ENCODE results near the gene C4orf33. TPM values are rescaled to one million over a fixed set of nuclear protein-coding genes. Genes with fewer than 3 reads are reported as not detected.

Gene C4orf33
- total RNA-seq, 2 experiments from 2014 or later = 11.8 to 18.6 TPM

DNA sequence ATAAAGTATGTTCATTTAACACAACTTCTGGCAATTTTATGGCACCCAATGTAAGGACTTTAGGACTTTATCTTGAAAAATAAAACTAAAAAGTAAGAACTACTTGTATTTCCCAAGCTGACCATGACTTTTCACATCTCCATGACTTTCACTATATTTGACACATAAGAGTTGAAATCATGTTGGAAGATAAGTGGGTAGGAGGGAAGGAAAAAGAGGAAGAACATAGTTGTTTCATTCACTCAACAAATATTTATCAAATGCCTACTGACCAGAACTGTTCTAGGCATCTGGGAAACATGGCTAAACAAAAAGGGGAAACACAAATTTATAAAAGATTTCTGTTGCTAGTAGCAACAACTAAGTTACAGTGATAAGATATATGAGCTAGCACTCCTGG lies 18.6 kb upstream of the C4orf33 start:
- H3K9me2 ChIP-seq (ENCODE audit: insufficient read depth, low read length) = no peaks in the 10 kb centered on the region
- BruUV-seq (replicated peaks) = no TSS peak
- H3K4me2 ChIP-seq (ENCODE audit: low read length) = no peak overlapping the region
- TF ChIP-seq EZH2phosphoT487 (IDR thresholded peaks at IDR 0.05; ENCODE audit: borderline replicate concordance, low read depth, low read length) = no peak
- TF ChIP-seq, protein P1, sequence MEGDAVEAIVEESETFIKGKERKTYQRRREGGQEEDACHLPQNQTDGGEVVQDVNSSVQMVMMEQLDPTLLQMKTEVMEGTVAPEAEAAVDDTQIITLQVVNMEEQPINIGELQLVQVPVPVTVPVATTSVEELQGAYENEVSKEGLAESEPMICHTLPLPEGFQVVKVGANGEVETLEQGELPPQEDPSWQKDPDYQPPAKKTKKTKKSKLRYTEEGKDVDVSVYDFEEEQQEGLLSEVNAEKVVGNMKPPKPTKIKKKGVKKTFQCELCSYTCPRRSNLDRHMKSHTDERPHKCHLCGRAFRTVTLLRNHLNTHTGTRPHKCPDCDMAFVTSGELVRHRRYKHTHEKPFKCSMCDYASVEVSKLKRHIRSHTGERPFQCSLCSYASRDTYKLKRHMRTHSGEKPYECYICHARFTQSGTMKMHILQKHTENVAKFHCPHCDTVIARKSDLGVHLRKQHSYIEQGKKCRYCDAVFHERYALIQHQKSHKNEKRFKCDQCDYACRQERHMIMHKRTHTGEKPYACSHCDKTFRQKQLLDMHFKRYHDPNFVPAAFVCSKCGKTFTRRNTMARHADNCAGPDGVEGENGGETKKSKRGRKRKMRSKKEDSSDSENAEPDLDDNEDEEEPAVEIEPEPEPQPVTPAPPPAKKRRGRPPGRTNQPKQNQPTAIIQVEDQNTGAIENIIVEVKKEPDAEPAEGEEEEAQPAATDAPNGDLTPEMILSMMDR (conservative IDR thresholded peaks at IDR 0.05; ENCODE audit: low read length) = no peak
- H3K4me3 ChIP-seq (ENCODE audit: low read depth, low read length, poor library complexity, severe bottlenecking) = no peak overlapping the region
- POLR2A ChIA-PET = interaction anchor here (0.5 to 2.5 kb wide), 8 partner anchors 13 to 275 kb away, joined by 3 to 9 read pairs (median 4); partner anchors contain the start of gene SCLT1
- CTCF ChIA-PET (ENCODE audit: unreplicated experiment) = no interaction called here
- peaks cover 25% of the 10 kb centered on the region; the same call in 1 of the 2 replicates for H3K9me3 ChIP-seq (ENCODE audit: low read length)
- no peaks in the 10 kb centered on the region for H4K20me1 ChIP-seq (ENCODE audit: insufficient read depth, low read length)
- no peak overlapping the region for H3K27ac ChIP-seq (ENCODE audit: low read depth, low read length, poor library complexity, severe bottlenecking)
- H3K36me3 ChIP-seq (ENCODE audit: insufficient read depth, low read length) = peaks cover 94% of the 10 kb centered on the region
- peaks cover 16% of the 10 kb centered on the region; the same call in 1 of the 2 replicates for H3K79me2 ChIP-seq (ENCODE audit: insufficient read depth, low read depth, low read length)
- no peak overlapping the region for H2AFZ ChIP-seq (ENCODE audit: low read length)
- no peak for DNase-seq (ENCODE audit: low spot score)
- no peaks in the 10 kb centered on the region for H3K4me1 ChIP-seq (ENCODE audit: insufficient read depth, low read length, poor library complexity, severe bottlenecking)
- intact Hi-C loops (cut with micrococcal nuclease; ENCODE audit: unreplicated experiment) = no loop called here

DNA sequence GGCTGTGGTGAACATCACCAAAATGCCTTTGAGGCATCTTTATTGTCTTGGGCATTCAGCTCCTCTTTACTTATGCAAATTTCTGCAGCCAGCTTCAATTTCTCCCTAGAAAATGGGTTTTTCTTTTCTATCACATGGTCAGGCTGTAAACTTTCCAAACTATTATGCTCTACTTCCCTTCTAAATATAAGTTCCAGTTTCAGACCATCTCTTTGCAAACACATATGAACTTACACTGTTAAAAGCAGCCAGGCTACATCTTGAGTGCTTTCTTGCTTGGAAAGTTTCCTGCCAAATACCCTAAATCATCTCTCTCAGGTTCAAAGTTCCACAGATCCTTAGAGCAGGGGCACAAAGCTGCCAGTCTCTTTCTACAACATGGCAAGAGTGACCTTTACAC lies 15.8 kb upstream of the C4orf33 start:
- Histone ChIP-seq H3K4me2 (ENCODE audit: low read length) (no peak overlapping the region), H4K20me1 (ENCODE audit: insufficient read depth, low read length) (no peaks in the 10 kb centered on the region), H3K4me1 (ENCODE audit: insufficient read depth, low read length, poor library complexity, severe bottlenecking) (no peaks in the 10 kb centered on the region), H2AFZ (ENCODE audit: low read length) (no peak overlapping the region), H3K79me2 (ENCODE audit: insufficient read depth, low read depth, low read length) (peaks cover 44% of the 10 kb centered on the region), H3K9me3 (ENCODE audit: low read length) (peaks cover 25% of the 10 kb centered on the region), H3K27ac (ENCODE audit: low read depth, low read length, poor library complexity, severe bottlenecking) (no peak overlapping the region), H3K9me2 (ENCODE audit: insufficient read depth, low read length) (no peaks in the 10 kb centered on the region), H3K36me3 (ENCODE audit: insufficient read depth, low read length) (peaks cover 92% of the 10 kb centered on the region), H3K4me3 (ENCODE audit: low read depth, low read length, poor library complexity, severe bottlenecking) (no peak overlapping the region)
- ChIA-PET CTCF (ENCODE audit: unreplicated experiment) (no interaction called here), POLR2A (no interaction called here)
- no peak for DNase-seq (ENCODE audit: low spot score)
- TF ChIP-seq EZH2phosphoT487 (IDR thresholded peaks at IDR 0.05; ENCODE audit: borderline replicate concordance, low read depth, low read length) = no peak
- TF ChIP-seq, protein P1 (conservative IDR thresholded peaks at IDR 0.05; ENCODE audit: low read length) = no peak
- intact Hi-C loops (cut with micrococcal nuclease; ENCODE audit: unreplicated experiment) = no loop called here
- no TSS peak for BruUV-seq (replicated peaks)

DNA sequence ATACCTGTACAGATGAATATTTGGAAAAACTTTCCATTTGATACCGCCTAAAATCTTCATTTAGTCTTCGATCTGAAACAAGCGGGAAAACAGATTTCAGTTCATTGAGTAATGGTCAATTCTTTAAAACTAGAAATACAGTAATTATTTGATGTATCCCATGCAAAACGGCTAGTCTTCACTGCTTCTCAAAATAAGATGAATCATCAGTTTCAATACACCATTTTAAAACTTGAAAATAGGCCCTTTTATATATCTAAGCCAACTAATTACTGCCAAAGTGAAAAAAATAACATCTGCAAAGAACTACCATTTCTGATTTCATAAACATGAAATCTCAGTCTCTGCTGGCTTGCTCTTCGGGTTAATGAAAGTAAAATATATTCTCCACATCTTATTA lies 13.7 kb upstream of the C4orf33 start:
- POLR2A ChIA-PET = interaction anchor here (0.6 to 2.2 kb wide), 3 partner anchors 11 to 780 kb away, joined by 3 to 10 read pairs (median 4); partner anchors contain the start of gene SCLT1
- peaks cover 61% of the 10 kb centered on the region for H3K79me2 ChIP-seq (ENCODE audit: insufficient read depth, low read depth, low read length)
- no TSS peak for BruUV-seq (replicated peaks)

More for the DNA sequence above, 13.7 kb upstream of the C4orf33 start:
- Histone ChIP-seq H3K9me2 (ENCODE audit: insufficient read depth, low read length) (no peaks in the 10 kb centered on the region), H3K27ac (ENCODE audit: low read depth, low read length, poor library complexity, severe bottlenecking) (no peak overlapping the region), H3K4me3 (ENCODE audit: low read depth, low read length, poor library complexity, severe bottlenecking) (no peak overlapping the region), H3K4me2 (ENCODE audit: low read length) (no peak overlapping the region), H3K4me1 (ENCODE audit: insufficient read depth, low read length, poor library complexity, severe bottlenecking) (no peaks in the 10 kb centered on the region), H2AFZ (ENCODE audit: low read length) (no peak overlapping the region), H3K9me3 (ENCODE audit: low read length) (peaks cover 32% of the 10 kb centered on the region), H3K36me3 (ENCODE audit: insufficient read depth, low read length) (peaks cover 89% of the 10 kb centered on the region), H4K20me1 (ENCODE audit: insufficient read depth, low read length) (no peaks in the 10 kb centered on the region)
- DNase-seq (ENCODE audit: low spot score) = no peak
- intact Hi-C loops (cut with micrococcal nuclease; ENCODE audit: unreplicated experiment) = no loop called here
- no peak for TF ChIP-seq EZH2phosphoT487 (IDR thresholded peaks at IDR 0.05; ENCODE audit: borderline replicate concordance, low read depth, low read length)
- TF ChIP-seq, protein P1 (conservative IDR thresholded peaks at IDR 0.05; ENCODE audit: low read length) = no peak
- CTCF ChIA-PET (ENCODE audit: unreplicated experiment) = no interaction called here
